Calu3 (cell line): ENCODE measurements around the gene MSX2. TPM values are rescaled to one million over a fixed set of nuclear protein-coding genes. Genes with fewer than 3 reads are reported as not detected.

Source experiments
- BruUV-seq: library from RNA; stranded (reverse); fragments of 400-500 nt; replicated peaks from 2 replicates; lab custom pipeline; 2021; lab: Mats Ljungman, UMichigan
- CTCF ChIA-PET: fragments of 300-600 bp; sonication (Branson Sonifier 250); formaldehyde crosslinking; loops from one replicate; lab custom pipeline; 2022; ENCODE audit warnings: antibody characterized with exemption; lab: Charles Lee
- DNase-seq: peaks from one replicate; pipeline ENCODE4 v3.0.0; 2022
- H3K27ac Mint-ChIP-seq: one replicate; pipeline ENCODE4 v1.8.0; 2022; ENCODE audit warnings: mixed read lengths; ENCODE audit not compliant: unreplicated experiment
- H3K27me3 Mint-ChIP-seq: one replicate; pipeline ENCODE4 v1.8.0; 2022; ENCODE audit warnings: mixed read lengths; ENCODE audit not compliant: unreplicated experiment
- H3K36me3 Mint-ChIP-seq: one replicate; pipeline ENCODE4 v1.8.0; 2022; ENCODE audit warnings: mild to moderate bottlenecking, moderate library complexity, mixed read lengths; ENCODE audit not compliant: insufficient read depth, unreplicated experiment
- H3K4me1 Mint-ChIP-seq: one replicate; pipeline ENCODE4 v1.8.0; 2022; ENCODE audit warnings: mild to moderate bottlenecking, low read depth, mixed read lengths; ENCODE audit not compliant: unreplicated experiment
- H3K4me3 Mint-ChIP-seq: one replicate; pipeline ENCODE4 v1.8.0; 2022; ENCODE audit warnings: mild to moderate bottlenecking, low read depth, moderate library complexity, mixed read lengths; ENCODE audit not compliant: unreplicated experiment
- H3K9me3 Mint-ChIP-seq: one replicate; pipeline ENCODE4 v1.8.0; 2022; ENCODE audit warnings: low read depth, mixed read lengths; ENCODE audit not compliant: unreplicated experiment
- intact Hi-C: fragments of 100-400 bp; cut with micrococcal nuclease; formaldehyde crosslinking; loops from one replicate; pipeline ENCODE4 v1.10.0; 2022; ENCODE audit not compliant: unreplicated experiment
- total RNA-seq: library from RNA; stranded (reverse); gene quantifications from 2 replicates; pipeline ENCODE4 v1.2.3, GENCODE V29; 2022
- TF ChIP-seq, protein P1 (sequence below): fragments of 200-600 bp; IDR thresholded peaks from one replicate; pipeline ENCODE4 v1.8.0; 2022; ENCODE audit warnings: antibody characterized with exemption; ENCODE audit not compliant: unreplicated experiment

MSX2 gene
- total RNA-seq, 1 experiment from 2014 or later, result 8.4 TPM

DNA sequence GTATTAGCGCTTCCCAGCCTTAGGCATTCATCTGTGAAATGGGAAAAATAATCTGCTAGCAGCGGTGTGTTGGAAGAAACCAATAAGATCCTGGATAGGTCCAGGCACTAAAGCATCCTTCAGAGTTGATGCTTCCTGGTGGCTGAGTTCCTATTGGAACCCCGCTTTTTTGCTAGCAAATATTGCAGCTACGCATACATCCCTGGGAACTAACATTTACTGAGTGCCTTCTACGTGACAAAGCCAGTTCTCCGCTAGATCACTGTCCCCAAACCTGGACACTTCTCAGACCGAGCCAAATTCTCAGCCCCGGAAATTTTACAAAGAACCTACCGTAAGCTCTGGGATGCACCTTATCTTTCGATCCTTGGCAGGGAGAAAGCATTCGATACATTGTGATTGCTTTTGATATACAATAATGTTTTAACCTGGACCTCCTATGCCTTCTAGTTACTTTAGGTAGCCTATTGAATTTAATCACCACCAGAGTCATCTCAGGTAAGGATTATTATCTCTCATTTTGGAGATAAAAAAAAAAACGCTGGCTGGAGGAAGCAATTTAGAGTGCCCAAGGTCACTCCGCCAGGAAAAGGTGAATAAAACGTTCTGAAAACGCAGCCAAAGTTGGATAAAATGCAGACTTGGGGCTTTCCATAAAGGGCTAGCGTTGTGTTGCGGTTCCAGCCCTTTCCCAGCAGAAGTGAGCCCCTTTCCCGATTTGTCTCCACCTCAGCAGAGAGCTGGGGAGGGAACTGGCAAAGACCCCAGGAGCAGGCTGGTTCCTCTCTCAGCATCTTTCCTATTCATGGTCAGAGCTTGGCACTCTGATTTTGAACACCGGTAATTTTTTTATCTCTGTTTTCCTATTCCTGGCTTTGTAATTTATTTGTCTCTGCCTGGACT, 2.6 kb upstream of the MSX2 start:
- H3K9me3 Mint-ChIP-seq, result no peaks in the 10 kb centered on the region
- TF ChIP-seq, protein P1, sequence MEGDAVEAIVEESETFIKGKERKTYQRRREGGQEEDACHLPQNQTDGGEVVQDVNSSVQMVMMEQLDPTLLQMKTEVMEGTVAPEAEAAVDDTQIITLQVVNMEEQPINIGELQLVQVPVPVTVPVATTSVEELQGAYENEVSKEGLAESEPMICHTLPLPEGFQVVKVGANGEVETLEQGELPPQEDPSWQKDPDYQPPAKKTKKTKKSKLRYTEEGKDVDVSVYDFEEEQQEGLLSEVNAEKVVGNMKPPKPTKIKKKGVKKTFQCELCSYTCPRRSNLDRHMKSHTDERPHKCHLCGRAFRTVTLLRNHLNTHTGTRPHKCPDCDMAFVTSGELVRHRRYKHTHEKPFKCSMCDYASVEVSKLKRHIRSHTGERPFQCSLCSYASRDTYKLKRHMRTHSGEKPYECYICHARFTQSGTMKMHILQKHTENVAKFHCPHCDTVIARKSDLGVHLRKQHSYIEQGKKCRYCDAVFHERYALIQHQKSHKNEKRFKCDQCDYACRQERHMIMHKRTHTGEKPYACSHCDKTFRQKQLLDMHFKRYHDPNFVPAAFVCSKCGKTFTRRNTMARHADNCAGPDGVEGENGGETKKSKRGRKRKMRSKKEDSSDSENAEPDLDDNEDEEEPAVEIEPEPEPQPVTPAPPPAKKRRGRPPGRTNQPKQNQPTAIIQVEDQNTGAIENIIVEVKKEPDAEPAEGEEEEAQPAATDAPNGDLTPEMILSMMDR, result no peak
- peak overlapping the region; percentile 50 for H3K4me3 Mint-ChIP-seq
- no peak for DNase-seq
- H3K27ac Mint-ChIP-seq, result no peak overlapping the region
- intact Hi-C loops, result loop anchor here (5.0 kb wide), 1 partner anchor 119 kb away; no protein-coding TSS in a partner anchor
- no TSS peak for BruUV-seq
- peaks cover 59% of the 10 kb centered on the region for H3K27me3 Mint-ChIP-seq
- peaks cover 30% of the 10 kb centered on the region for H3K36me3 Mint-ChIP-seq
- CTCF ChIA-PET, result no interaction called here
- peaks cover 19% of the 10 kb centered on the region for H3K4me1 Mint-ChIP-seq

DNA sequence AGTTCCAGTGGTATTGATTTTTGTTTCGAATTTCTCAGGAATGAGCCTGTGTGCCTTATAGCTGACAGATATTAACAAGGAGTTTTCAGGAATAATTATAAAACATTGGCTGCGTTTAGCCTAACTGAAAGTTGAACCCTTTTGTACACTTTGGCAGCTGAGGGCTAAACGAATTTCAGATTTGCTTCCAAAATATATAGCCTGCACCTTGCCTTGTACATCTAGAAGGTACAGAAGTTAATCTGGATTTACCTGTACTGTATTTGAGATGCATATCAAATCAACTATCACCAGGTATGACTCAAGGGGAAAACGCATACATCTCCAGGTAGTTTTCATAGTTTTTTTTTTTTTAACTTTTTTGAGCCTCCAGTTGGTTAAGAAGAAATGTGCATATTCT, 1.9 kb upstream of the MSX2 start:
- TF ChIP-seq, protein P1, result no peak
- no peak overlapping the region for H3K4me3 Mint-ChIP-seq

DNA sequence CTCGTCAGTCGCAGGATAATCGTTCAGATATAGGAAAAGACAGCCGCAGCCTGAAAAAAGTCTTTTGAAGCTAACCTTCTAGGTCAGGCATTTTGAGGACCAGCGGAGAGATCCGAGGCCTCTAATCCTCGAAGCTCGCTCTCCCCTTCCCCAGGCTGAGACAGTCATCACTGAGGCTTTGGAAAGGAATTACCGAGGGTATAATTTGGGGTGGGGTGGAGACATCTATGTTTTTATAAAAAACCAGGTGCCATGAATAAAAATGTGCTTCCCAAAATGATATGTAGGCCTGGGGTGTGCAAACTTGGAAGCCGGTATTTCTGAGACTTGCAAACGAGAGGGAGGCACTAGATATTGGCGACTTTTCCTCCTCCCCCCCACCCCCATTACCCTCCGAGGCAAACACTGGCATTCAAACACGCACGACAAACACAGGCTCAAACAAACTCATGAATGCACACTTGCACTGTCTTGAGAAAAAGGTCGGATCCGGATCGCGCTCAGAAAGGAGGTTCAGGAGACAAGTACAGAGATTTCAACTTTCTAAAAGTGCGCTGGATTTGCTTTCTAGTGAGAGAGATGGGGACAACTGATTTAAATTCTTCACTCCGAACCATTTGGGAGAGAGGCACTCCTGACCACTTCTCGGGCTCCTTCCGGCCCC, 935 bp upstream of the MSX2 start:
- H3K4me1 Mint-ChIP-seq, result peaks cover 31% of the 10 kb centered on the region
- H3K9me3 Mint-ChIP-seq, result no peaks in the 10 kb centered on the region
- CTCF ChIA-PET, result no interaction called here
- no TSS peak for BruUV-seq
- H3K27ac Mint-ChIP-seq, result peak overlapping the region; percentile 81
- DNase-seq, result no peak
- peaks cover 56% of the 10 kb centered on the region for H3K27me3 Mint-ChIP-seq
- intact Hi-C loops, result loop anchor here (5.0 kb wide), 1 partner anchor 121 kb away; no protein-coding TSS in a partner anchor
- H3K4me3 Mint-ChIP-seq, result peak overlapping the region; percentile 81
- peaks cover 30% of the 10 kb centered on the region for H3K36me3 Mint-ChIP-seq
- TF ChIP-seq, protein P1, result no peak

More for the DNA sequence above, 1.9 kb upstream of the MSX2 start:
- no peak for DNase-seq
- BruUV-seq, result no TSS peak
- intact Hi-C loops, result loop anchor here (5.0 kb wide), 1 partner anchor 120 kb away; no protein-coding TSS in a partner anchor
- Mint-ChIP-seq H3K36me3 (peaks cover 30% of the 10 kb centered on the region), H3K27me3 (peaks cover 59% of the 10 kb centered on the region), H3K9me3 (no peaks in the 10 kb centered on the region), H3K27ac (no peak overlapping the region), H3K4me1 (peaks cover 26% of the 10 kb centered on the region)
- CTCF ChIA-PET, result no interaction called here

DNA sequence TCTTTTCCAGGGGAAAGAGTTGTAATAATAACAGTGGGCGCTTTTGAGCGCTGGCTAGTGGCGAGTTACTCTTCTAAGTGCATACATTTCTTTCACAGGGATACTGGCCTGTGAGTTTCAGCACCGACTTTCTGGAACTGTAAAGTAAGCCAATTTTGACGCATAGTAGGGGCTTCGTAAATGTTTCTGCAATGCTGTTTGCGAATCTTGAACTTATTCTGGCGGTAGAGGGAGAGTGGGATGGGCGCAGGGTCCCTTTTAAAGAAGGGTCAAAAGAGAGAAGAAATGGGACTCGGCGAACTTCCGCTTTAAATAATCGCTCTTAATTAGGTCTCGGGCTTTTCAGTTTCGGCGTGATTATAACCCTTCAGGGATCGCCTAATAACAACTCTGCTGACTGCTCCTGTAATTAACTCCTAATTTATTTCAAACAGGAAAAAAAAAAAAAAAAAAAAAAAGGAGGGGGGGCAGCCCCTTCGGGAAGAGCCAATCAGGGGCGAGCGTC, 351 bp upstream of the MSX2 start:
- Mint-ChIP-seq H3K4me3 (peak overlapping the region; percentile 81), H3K27ac (peak overlapping the region; percentile 81), H3K9me3 (no peaks in the 10 kb centered on the region), H3K36me3 (peaks cover 30% of the 10 kb centered on the region), H3K4me1 (peaks cover 31% of the 10 kb centered on the region), H3K27me3 (peaks cover 50% of the 10 kb centered on the region)
- TF ChIP-seq, protein P1, result no peak
- no TSS peak for BruUV-seq
- CTCF ChIA-PET, result interaction anchor here (0.6 to 1.0 kb wide), 12 partner anchors 9 to 1182 kb away, joined by 3 to 14 read pairs (median 4); no protein-coding TSS in a partner anchor
- no peak for DNase-seq
- intact Hi-C loops, result loop anchor here (2.0 to 5.0 kb wide), 2 partner anchors 122 to 143 kb away; no protein-coding TSS in a partner anchor
